ENCODE results near the gene PTPN14. TPM values are rescaled to one million over a fixed set of nuclear protein-coding genes. Genes with fewer than 3 reads are reported as not detected.

The PTPN14 gene
- total RNA-seq, 1 experiment from 2014 or later: 37.5 TPM

DNA sequence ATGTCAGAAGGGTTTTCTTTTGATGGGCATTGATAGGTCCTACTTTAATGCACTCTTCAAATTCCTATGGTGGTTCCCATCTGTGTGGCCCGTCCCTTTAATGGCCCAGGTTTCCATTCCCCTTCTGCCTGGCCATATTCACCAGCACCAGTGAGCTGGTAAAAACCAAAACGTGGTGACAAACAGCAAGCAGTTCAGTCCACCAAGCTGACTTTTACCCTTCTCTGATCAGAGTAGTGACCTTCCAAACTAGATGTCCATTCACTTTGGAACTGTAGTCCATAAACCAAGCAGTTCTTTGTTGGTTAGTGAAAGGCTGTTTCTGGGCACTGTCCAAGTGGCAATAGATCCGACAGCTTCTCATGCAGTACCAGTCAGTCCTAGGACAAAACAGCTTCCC lies 209.9 kb downstream of the PTPN14 start:
- no peaks in the 10 kb centered on the region for H3K79me2 ChIP-seq (ENCODE audit: insufficient read depth, low read length)
- POLR2A ChIA-PET: no interaction called here
- intact Hi-C loops (cut with micrococcal nuclease): no loop called here

DNA sequence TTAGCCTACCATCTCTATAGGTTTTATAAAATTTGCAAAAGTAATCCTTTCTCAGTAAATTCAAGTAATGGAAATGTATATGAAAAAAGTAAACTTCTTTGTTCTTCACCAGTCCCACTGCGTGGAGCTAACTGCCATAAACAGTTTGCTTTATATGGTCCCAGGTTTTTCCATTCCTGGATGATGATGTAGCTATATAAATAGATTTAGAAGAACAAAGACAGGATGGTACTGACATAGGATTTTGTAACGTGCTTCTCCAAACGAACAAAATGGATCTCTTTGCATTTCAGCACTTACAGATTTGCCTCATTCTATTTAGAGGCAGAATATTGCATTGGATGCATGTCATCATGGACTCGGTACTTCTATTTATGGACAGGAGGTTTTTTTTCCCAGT lies 213.2 kb downstream of the PTPN14 start:
- Histone ChIP-seq H3K79me2 (ENCODE audit: insufficient read depth, low read length) (no peaks in the 10 kb centered on the region), H2AFZ (ENCODE audit: low read depth, low read length, poor library complexity, severe bottlenecking) (no peak overlapping the region), H3K27me3 (ENCODE audit: insufficient read depth, low read length) (no peaks in the 10 kb centered on the region), H3K36me3 (ENCODE audit: control insufficient read depth in 1 of 2, insufficient read depth in 2 of 2, low read length in 2 of 2) (no peaks in the 10 kb centered on the region; a peak in 1 of 4 replicates), H3K4me2 (ENCODE audit: low read length) (no peak overlapping the region), H3K9me2 (ENCODE audit: insufficient read depth) (no peaks in the 10 kb centered on the region), H3K9me3 (ENCODE audit: control insufficient read depth in 1 of 2, insufficient read depth in 1 of 2, low read depth in 1 of 2, low read length in 2 of 2) (no peaks in the 10 kb centered on the region), H3K9ac (ENCODE audit: low read length) (no peak overlapping the region), H3K27ac (ENCODE audit: low read depth, low read length) (no peak overlapping the region), H4K20me1 (ENCODE audit: insufficient read depth) (no peaks in the 10 kb centered on the region), H3K4me1 (ENCODE audit: control insufficient read depth in 1 of 2, insufficient read depth in 2 of 2, low read length in 2 of 2) (no peaks in the 10 kb centered on the region), H3K4me3 (replicated peaks in 1 of 2; ENCODE audit: low read depth in 1 of 2, low read length in 2 of 2) (no peak overlapping the region)
- intact Hi-C loops (cut with micrococcal nuclease): no loop called here
- POLR2A ChIA-PET: no interaction called here
- no peak for TF ChIP-seq SIN3A (IDR thresholded peaks at IDR 0.05; ENCODE audit: low read depth)
- TF ChIP-seq, protein P1, sequence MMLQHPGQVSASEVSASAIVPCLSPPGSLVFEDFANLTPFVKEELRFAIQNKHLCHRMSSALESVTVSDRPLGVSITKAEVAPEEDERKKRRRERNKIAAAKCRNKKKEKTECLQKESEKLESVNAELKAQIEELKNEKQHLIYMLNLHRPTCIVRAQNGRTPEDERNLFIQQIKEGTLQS (IDR thresholded peaks at IDR 0.05): no peak
- TF ChIP-seq POLR2A (IDR thresholded peaks at IDR 0.05; ENCODE audit: borderline replicate concordance, extremely low read depth, insufficient read depth, insufficient read length): no peak
- TF ChIP-seq, protein P2, sequence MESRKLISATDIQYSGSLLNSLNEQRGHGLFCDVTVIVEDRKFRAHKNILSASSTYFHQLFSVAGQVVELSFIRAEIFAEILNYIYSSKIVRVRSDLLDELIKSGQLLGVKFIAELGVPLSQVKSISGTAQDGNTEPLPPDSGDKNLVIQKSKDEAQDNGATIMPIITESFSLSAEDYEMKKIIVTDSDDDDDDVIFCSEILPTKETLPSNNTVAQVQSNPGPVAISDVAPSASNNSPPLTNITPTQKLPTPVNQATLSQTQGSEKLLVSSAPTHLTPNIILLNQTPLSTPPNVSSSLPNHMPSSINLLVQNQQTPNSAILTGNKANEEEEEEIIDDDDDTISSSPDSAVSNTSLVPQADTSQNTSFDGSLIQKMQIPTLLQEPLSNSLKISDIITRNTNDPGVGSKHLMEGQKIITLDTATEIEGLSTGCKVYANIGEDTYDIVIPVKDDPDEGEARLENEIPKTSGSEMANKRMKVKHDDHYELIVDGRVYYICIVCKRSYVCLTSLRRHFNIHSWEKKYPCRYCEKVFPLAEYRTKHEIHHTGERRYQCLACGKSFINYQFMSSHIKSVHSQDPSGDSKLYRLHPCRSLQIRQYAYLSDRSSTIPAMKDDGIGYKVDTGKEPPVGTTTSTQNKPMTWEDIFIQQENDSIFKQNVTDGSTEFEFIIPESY (IDR thresholded peaks at IDR 0.05; ENCODE audit: extremely low read depth, insufficient replicate concordance, low read length): no peak
- TF ChIP-seq POLR2AphosphoS5 (IDR thresholded peaks at IDR 0.05; ENCODE audit: low read depth, low read length): no peak
- TF ChIP-seq ZNF274 (IDR thresholded peaks at IDR 0.05; ENCODE audit: low read depth, low read length): no peak
- no TSS peak for BruUV-seq (replicated peaks)
- DNase-seq (ENCODE audit: low read depth, low spot score) (no peak), ATAC-seq (no peak)
- RAD21 ChIA-PET (ENCODE audit: low non-redundant PET in 1 of 2, low total read pairs in 2 of 2, uncharacterized antibody in 2 of 2, unreplicated experiment in 2 of 2): no interaction called here
- CTCF ChIA-PET: no interaction called here

More for the DNA sequence above, 209.9 kb downstream of the PTPN14 start:
- Histone ChIP-seq H4K20me1 (ENCODE audit: insufficient read depth) (no peaks in the 10 kb centered on the region), H3K9me2 (ENCODE audit: insufficient read depth) (no peaks in the 10 kb centered on the region), H3K27ac (ENCODE audit: low read depth, low read length) (no peak overlapping the region), H3K27me3 (ENCODE audit: insufficient read depth, low read length) (no peaks in the 10 kb centered on the region), H2AFZ (ENCODE audit: low read depth, low read length, poor library complexity, severe bottlenecking) (no peak overlapping the region), H3K36me3 (ENCODE audit: control insufficient read depth in 1 of 2, insufficient read depth in 2 of 2, low read length in 2 of 2) (peaks cover 0 to 3% of the 10 kb centered on the region in 2 experiments; a peak in 1 of 4 replicates), H3K4me3 (replicated peaks in 1 of 2; ENCODE audit: low read depth in 1 of 2, low read length in 2 of 2) (no peak overlapping the region), H3K9ac (ENCODE audit: low read length) (no peak overlapping the region), H3K4me1 (ENCODE audit: control insufficient read depth in 1 of 2, insufficient read depth in 2 of 2, low read length in 2 of 2) (no peaks in the 10 kb centered on the region), H3K4me2 (ENCODE audit: low read length) (no peak overlapping the region), H3K9me3 (ENCODE audit: control insufficient read depth in 1 of 2, insufficient read depth in 1 of 2, low read depth in 1 of 2, low read length in 2 of 2) (no peaks in the 10 kb centered on the region)
- CTCF ChIA-PET: interaction anchor here (2.6 kb wide), 1 partner anchor 10 kb away, joined by 10 read pairs; no protein-coding TSS in a partner anchor
- DNase-seq (ENCODE audit: low read depth, low spot score): no peak
- ATAC-seq: no peak
- RAD21 ChIA-PET (ENCODE audit: low non-redundant PET in 1 of 2, low total read pairs in 2 of 2, uncharacterized antibody in 2 of 2, unreplicated experiment in 2 of 2): no interaction called here
- TF ChIP-seq SIN3A (IDR thresholded peaks at IDR 0.05; ENCODE audit: low read depth) (no peak), EZH2 (IDR thresholded peaks at IDR 0.05) (no peak), RAD21 (IDR thresholded peaks at IDR 0.05; ENCODE audit: low read depth) (no peak), ELF1 (IDR thresholded peaks at IDR 0.05; ENCODE audit: borderline replicate concordance, low read depth) (no peak), POLR2A (IDR thresholded peaks at IDR 0.05; ENCODE audit: borderline replicate concordance, extremely low read depth, insufficient read depth, insufficient read length) (no peak)
- TF ChIP-seq, protein P2 (IDR thresholded peaks at IDR 0.05; ENCODE audit: extremely low read depth, insufficient replicate concordance, low read length): no peak
- TF ChIP-seq, protein P3, sequence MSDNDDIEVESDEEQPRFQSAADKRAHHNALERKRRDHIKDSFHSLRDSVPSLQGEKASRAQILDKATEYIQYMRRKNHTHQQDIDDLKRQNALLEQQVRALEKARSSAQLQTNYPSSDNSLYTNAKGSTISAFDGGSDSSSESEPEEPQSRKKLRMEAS (IDR thresholded peaks at IDR 0.05): no peak
- BruUV-seq (replicated peaks): no TSS peak
